Astrocyte of the spinal cord (primary cell): ENCODE measurements around the gene KCNK4.

ENCODE experiments used
- DNase-seq: peaks from one replicate; pipeline ENCODE4 v3.0.0; 2011; ENCODE audit warnings: low read depth, low spot score
- H3K4me3 ChIP-seq: 2 replicates; pipeline ENCODE4 v1.5.1; 2011; ENCODE audit warnings: low read depth, mild to moderate bottlenecking, low read length, moderate library complexity
- in situ Hi-C: cut with HindIII; loops from 2 replicates; pipeline ENCODE4 v1.10.0; 2017; ENCODE audit warnings: low sequenced_read_pairs
- TF ChIP-seq, protein P1 (sequence below): IDR thresholded peaks from 2 replicates; pipeline ENCODE4 v1.5.1; 2012; ENCODE audit warnings: low read depth, mild to moderate bottlenecking, low read length, inconsistent platforms

The KCNK4 gene

GRCh38 chr11:64344787-64345186 is 53.7 kb downstream of the KCNK4 start:
- in situ Hi-C loops: no loop called here
- DNase-seq: no peak
- no peak overlapping the region for H3K4me3 ChIP-seq
- TF ChIP-seq, protein P1, sequence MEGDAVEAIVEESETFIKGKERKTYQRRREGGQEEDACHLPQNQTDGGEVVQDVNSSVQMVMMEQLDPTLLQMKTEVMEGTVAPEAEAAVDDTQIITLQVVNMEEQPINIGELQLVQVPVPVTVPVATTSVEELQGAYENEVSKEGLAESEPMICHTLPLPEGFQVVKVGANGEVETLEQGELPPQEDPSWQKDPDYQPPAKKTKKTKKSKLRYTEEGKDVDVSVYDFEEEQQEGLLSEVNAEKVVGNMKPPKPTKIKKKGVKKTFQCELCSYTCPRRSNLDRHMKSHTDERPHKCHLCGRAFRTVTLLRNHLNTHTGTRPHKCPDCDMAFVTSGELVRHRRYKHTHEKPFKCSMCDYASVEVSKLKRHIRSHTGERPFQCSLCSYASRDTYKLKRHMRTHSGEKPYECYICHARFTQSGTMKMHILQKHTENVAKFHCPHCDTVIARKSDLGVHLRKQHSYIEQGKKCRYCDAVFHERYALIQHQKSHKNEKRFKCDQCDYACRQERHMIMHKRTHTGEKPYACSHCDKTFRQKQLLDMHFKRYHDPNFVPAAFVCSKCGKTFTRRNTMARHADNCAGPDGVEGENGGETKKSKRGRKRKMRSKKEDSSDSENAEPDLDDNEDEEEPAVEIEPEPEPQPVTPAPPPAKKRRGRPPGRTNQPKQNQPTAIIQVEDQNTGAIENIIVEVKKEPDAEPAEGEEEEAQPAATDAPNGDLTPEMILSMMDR: no peak

- no peak overlapping the region for H3K4me3 ChIP-seq
- DNase-seq: no peak
- TF ChIP-seq, protein P1: no peak
- in situ Hi-C loops: no loop called here
Measured at GRCh38 chr11:64347193-64347867, 56.2 kb downstream of the KCNK4 start.

GRCh38 chr11:64348383-64349024 is 57.4 kb downstream of the KCNK4 start:
- DNase-seq: no peak
- TF ChIP-seq, protein P1: no peak
- in situ Hi-C loops: no loop called here
- H3K4me3 ChIP-seq: no peak overlapping the region

DNA sequence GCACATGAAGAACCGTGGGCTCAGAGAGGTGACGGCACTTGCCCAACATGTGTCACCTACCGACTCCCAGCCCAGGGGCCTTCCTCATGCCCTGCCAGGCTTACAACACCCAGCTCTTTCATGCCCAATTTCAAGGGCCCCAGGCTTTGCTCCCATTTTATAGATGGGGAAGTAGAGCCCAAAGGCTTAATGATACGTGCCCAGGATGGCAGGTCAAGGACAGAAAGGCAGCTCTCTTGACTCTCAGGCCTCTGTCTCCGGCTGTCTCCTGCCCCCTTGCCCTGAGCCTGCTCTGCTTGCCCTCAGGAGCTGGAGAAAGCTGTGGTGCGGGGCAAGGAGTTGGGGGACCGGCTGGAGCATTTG is 57.9 kb downstream of the KCNK4 start:
- in situ Hi-C loops: no loop called here
- no peak for DNase-seq
- no peak overlapping the region for H3K4me3 ChIP-seq
- TF ChIP-seq, protein P1: no peak

GRCh38 chr11:64349404-64349803 is 58.3 kb downstream of the KCNK4 start:
- TF ChIP-seq, protein P1: no peak
- no peak overlapping the region for H3K4me3 ChIP-seq
- in situ Hi-C loops: no loop called here
- DNase-seq: no peak
